Measurements from ENCODE around the gene CASP9. TPM values are rescaled to one million over a fixed set of nuclear protein-coding genes. Genes with fewer than 3 reads are reported as not detected.

Gene CASP9
- total RNA-seq, 4 donors from 2014 or later: 7.4 to 34.0 (median 26.2) TPM

GRCh38 chr1:15543589-15544568 lies 19.9 kb upstream of the CASP9 start:
- DNase-seq: no peak
- no peaks in the 10 kb centered on the region for H3K27me3 ChIP-seq
- no peak overlapping the region for H3K27ac ChIP-seq
- H3K9me3 ChIP-seq: no peaks in the 10 kb centered on the region
- no peak overlapping the region for H3K4me3 ChIP-seq
- H3K4me1 ChIP-seq: no peaks in the 10 kb centered on the region
- no peak for TF ChIP-seq CTCF (IDR thresholded peaks at IDR 0.05)
- H3K36me3 ChIP-seq: peaks cover 0 to 89% (median 0%) of the 10 kb centered on the region in 3 donors

- H3K36me3 ChIP-seq: peaks cover 0 to 85% (median 0%) of the 10 kb centered on the region in 3 donors
- no peaks in the 10 kb centered on the region for H3K9me3 ChIP-seq
- no peaks in the 10 kb centered on the region for H3K4me1 ChIP-seq
- TF ChIP-seq CTCF (IDR thresholded peaks at IDR 0.05): no peak
- TF ChIP-seq POLR2A (IDR thresholded peaks at IDR 0.05): no peak
- no peak overlapping the region for H3K4me3 ChIP-seq
- H3K27ac ChIP-seq: no peak overlapping the region
- H3K27me3 ChIP-seq: no peaks in the 10 kb centered on the region
- no peak for DNase-seq
These were observed 19.2 kb upstream of the CASP9 start for GRCh38 chr1:15543251-15543588.

GRCh38 chr1:15542388-15543250 lies 18.6 kb upstream of the CASP9 start:
- Histone ChIP-seq H3K9me3 (no peaks in the 10 kb centered on the region), H3K27me3 (no peaks in the 10 kb centered on the region), H3K27ac (no peak overlapping the region), H3K4me1 (no peaks in the 10 kb centered on the region), H3K4me3 (no peak overlapping the region), H3K36me3 (peaks cover 0 to 85% (median 0%) of the 10 kb centered on the region in 3 donors)
- DNase-seq: no peak
- TF ChIP-seq CTCF (IDR thresholded peaks at IDR 0.05) (no peak), POLR2A (IDR thresholded peaks at IDR 0.05) (no peak)

GRCh38 chr1:15541231-15541792 lies 17.3 kb upstream of the CASP9 start:
- no peak for DNase-seq
- Histone ChIP-seq H3K36me3 (peaks cover 0 to 83% (median 0%) of the 10 kb centered on the region in 3 donors), H3K9me3 (no peaks in the 10 kb centered on the region), H3K27ac (no peak overlapping the region), H3K4me1 (no peaks in the 10 kb centered on the region), H3K27me3 (no peaks in the 10 kb centered on the region), H3K4me3 (no peak overlapping the region)
- TF ChIP-seq POLR2A (IDR thresholded peaks at IDR 0.05): no peak
- no peak for TF ChIP-seq CTCF (IDR thresholded peaks at IDR 0.05)

GRCh38 chr1:15540186-15540585 lies 16.2 kb upstream of the CASP9 start:
- Histone ChIP-seq H3K36me3 (peaks cover 0 to 83% (median 0%) of the 10 kb centered on the region in 3 donors), H3K27ac (no peak overlapping the region), H3K27me3 (no peaks in the 10 kb centered on the region), H3K9me3 (no peaks in the 10 kb centered on the region), H3K4me3 (no peak overlapping the region), H3K4me1 (no peaks in the 10 kb centered on the region)
- TF ChIP-seq CTCF (IDR thresholded peaks at IDR 0.05) (no peak), POLR2A (IDR thresholded peaks at IDR 0.05) (no peak)
- DNase-seq: no peak
